KBM-7 (cell line): ENCODE measurements around the gene TMEM52B.
"Not testable (repeated sequence)": the region's sequence is repeated elsewhere in the genome, so short reads cannot be mapped to it uniquely, and the experiment has no call there.

ENCODE experiments used
- DNase-seq: peaks from one replicate; pipeline ENCODE4 v3.0.0-alpha.2; 2015
- in situ Hi-C: fragments of 300-500 bp; cut with MboI; formaldehyde crosslinking; loops from 2 replicates; pipeline ENCODE4 v1.14.3; 2020; ENCODE audit warnings: low sequenced_read_pairs, low pct_unique_long_range_greater_than_20kb, mixed read lengths

Gene TMEM52B

DNA sequence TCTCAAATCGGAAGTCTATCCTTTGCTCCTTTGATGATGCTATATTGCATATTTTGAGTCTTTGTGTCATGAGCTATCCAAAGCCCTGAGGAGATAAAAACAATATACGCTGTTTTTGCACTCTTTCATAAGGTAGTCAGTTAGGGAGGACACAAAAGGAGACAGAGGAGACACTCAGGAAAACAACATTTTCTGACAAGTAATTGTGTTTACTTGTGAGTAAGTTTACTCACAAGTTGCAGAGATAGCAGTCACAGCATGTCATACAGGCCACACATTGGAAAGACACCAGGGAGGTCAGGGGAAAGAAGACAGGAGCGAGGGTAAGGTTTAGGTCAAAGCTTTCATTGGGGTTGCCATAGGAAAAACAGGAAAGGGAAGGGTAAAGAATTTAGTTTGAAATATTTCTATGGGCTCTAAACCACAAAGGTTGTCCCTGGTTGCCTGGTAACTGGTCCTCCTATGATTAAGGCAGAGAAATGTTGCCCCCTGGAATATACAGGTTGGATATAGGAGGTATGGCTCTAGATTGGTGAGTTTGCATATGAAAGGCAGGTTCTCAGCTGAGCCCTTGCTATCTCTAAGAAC, 26.5 kb downstream of the TMEM52B start:
- in situ Hi-C loops: no loop called here
- DNase-seq: no peak

DNA sequence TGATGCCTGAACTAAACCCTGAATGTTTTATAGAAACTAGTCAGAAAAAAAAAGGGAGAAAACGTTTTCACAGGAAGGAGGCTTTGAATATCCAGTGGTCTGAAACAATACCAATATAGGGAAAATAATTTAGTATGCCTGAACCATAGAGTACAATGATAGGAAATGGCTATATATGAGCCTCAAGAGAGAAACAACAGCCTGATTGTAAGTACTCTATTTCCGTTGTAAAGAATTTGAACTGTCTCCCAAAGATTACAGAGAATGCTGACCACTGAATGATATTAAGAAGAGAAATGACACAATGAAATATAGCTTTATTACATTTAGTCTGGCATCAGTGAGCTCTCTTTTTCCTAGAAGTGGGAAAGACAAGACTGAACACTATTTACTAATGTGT, 28.3 kb downstream of the TMEM52B start:
- in situ Hi-C loops: no loop called here
- no peak for DNase-seq

DNA sequence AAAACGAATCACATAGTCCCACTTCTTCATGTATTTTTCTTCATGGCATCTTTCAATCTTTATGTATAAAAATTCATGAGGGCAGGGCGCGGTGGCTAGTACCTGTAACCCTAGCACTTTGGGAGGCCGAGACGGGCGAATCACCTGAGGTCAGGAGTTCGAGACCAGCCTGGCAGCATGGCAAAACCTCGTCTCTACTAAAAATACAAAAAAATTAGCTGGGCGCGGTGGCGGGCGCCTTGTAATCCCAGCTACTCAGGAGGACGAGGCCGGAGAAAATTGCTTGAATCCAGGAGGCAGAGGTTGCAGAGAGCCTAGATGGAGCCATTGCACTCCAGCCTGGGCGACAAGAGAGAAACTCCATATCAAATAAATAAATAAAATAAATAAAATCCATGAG, 31.4 kb downstream of the TMEM52B start:
- in situ Hi-C loops: no loop called here
- DNase-seq: no peak

DNA sequence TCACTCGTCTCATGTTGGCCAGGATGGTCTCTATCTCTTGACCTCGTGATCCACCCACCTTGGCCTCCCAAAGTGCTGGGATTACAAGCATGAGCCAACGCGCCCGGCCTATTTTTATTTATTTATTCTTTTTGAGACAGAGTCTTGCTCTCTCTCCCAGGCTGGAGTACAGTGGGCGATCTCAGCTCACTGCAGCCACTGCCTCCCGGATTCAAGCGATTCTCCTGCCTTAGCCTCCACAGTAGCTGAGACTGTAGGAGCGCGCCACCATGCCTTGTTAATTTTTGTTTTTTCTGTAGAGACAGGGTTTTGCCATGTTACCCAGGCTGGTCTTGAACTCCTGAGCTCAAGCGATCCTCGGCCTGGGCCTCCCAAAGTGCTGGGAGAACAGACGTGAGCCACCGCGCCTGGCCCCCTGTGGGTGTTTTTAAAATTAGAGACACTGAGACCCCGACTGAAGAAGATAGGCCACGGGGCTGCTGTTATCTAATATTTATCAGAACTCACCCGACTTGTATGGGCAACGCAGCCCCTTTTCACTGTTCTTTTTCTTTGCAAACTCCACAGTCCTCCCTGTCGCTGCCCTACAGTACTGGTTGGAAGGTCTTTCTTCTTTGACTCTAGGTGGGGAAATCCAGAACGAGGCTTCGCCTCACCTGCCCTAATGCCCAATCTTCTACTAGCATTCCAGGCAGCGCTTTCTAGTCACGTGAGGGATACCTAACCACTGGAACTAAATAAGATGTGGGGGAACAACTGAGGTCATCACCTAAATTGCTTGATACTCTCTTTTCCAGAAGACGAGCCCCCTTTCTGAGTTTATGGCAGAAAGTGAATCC, 32.5 kb downstream of the TMEM52B start:
- no peak for DNase-seq
- in situ Hi-C loops: no loop called here

DNA sequence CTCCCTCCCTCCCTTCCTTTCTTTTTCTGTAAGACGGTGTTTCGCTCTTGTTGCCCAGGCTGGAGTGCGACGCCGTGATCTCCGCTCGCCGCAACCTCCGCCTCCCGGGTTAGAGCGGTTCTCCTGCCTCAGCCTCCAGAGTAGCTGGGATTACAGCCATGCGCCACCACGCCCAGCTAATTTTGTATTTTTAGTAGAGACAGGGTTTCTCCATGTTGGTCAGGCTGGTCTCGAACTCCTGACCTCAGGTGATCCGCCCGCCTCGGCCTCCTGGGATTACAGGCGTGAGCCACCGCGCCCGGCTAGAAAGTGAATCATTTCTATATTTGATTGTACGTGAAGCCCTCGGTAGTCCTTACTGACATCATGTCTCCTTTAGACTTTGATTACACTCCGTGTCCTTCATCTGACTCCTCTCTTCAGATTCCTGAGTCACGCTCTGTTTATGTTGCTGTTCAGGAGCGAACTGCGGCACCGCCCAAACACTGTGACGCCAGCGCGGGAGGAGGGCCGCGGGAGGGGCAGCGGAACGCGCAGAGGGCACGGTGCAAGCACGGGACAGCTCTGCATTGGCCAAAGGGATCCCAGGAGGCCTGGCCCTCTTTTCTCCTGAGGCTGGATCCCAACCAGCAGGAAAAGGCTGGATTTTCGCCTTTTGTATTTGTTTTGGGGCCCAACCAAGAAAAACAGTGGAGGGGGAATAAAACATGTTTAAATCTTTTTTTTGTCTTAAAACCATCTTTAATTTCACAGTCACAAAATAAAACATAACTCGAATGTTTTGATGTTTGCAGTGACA, 33.3 kb downstream of the TMEM52B start:
- DNase-seq: peak; percentile 73
- in situ Hi-C loops: no loop called here

DNA sequence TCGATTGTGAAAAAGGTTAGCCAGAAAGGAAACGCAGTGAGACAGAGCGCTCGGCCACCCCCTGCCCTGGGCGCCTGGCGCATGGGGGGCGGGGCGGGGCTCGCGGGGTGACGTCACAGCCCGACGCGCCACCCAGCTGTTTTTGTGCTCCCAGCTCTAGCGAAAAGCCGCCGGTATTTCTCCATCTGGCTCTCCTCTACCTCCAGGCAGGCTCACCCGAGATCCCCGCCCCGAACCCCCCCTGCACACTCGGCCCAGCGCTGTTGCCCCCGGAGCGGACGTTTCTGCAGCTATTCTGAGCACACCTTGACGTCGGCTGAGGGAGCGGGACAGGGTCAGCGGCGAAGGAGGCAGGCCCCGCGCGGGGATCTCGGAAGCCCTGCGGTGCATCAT, 33.9 kb downstream of the TMEM52B start, which contains the start of gene GABARAPL1:
Gene GABARAPL1, plus strand, starts transcription at position 139 of the 393 bp plus-strand sequence. Its CDS starts 253 bp downstream, at position 392.
- in situ Hi-C loops: no loop called here
- DNase-seq: peak; percentile 69

DNA sequence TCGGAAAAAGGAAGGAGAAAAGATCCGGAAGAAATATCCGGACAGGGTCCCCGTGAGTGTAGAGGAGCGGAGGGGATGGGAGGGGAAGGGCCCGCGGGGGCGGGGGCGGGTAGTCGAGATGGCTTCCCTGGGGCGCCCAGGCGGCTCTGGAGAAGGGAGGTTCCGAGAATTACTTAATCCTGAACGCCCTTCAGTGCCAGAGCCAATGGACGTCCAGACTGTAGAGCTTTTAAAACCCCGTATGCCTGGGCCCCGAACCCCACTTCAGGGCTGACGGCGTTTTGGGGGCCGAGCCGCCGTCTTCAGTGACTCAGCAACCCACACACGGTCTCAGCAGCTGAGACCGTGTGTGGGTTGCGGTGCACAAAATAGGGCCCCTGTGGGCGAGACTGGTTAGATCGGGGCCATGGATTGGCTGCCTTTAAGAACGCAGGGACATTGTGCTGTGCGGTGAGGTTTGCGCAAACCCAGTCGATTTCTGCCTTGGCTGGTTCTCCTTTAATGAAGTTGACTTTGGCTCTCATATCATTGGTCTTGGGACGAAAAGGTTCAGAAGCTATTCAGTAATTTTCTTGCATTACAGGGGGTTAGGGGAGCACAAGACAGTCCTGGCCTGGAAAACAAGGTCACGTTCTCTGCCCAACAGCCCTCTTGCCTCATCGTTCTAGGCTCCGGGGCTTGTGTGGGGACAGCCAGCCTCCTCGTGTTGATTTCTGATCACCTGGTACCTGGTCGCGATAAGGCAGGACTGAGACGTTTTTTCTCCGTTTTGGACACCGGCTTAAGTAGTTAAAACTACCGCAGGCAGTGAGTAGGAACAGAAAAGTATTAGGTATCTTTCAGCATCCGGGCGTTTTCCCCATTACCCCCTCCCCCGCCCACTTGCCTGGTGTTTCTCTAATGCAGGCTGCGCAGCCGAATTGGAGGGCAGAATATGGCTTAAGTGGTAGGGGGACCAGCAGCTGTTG, 34.6 kb downstream of the TMEM52B start:
- peak; percentile 68 for DNase-seq
- in situ Hi-C loops: no loop called here

DNA sequence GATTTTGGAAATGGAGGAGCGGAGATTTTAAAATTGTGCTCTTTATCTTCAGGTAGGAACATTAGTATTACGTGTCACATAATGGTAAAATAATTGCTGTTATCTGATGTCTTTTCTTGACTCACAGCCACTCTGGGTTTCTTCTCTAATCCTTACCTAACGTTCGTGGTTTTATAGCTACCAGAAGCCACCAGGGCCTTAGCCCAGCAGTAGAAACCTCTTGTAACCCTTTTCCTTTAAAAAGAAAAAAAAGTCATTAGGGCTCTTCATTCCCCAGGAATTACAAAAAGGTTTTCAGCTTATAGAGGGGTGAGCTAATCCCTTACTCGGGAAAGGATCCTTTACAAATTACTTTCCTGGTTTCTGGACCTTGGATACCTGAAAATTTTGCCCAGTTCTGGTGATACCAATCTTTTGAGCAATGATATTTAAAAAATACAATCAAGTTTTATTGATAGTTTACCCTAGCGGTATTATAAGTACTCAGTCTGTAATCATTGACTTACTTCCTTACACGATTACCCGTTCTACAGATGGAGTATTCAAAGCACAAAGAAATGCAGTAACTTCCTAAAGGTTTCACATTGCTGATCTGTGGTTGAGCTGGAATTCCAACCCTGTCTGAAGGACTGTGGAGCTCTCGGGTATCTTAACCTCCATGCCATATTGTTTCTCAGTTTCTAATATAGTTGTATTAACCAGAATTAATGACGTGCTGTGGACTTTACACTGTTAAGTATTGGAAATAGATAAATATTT, 35.5 kb downstream of the TMEM52B start:
- in situ Hi-C loops: no loop called here

DNA sequence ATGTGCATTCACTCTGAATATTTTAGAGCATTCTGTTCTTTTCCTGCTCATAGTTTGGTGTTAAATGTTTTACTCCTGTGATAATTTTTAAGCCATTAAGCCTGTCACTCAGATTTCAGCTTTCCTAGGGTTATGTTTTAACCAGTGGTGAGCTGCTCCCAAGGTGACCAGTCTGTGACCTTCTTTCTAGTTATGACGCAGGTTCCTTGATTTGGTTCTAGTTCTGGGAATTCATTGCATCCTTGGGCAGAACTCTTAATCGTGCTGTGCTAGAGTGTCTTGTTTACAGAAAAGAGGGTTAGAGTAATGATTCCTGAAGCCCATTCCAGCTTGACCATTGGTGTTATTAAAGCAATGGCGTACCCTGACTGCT, 36.0 kb downstream of the TMEM52B start:
- in situ Hi-C loops: no loop called here
- no peak for DNase-seq

More for the DNA sequence above, 35.5 kb downstream of the TMEM52B start:
- no peak for DNase-seq

DNA sequence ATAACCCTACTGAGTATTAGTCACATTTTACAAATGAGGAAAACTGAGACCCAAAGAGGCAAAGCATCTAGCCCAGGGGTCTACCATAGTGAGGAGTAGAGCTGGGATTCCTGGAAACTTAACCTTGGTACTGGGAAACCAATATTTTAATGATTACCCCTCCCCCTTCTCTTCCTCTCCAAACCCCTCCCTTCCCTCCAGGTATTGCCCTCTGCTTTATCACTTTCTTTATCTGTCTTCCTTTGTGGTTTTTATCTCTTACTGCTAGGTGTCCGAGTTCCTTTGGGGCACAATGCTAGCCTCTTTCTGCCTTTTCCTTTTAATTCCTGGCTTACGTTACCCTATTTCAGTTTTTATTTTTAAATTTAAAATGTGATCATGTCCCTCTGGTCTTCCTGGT, 36.6 kb downstream of the TMEM52B start:
- in situ Hi-C loops: no loop called here
- DNase-seq: no peak

DNA sequence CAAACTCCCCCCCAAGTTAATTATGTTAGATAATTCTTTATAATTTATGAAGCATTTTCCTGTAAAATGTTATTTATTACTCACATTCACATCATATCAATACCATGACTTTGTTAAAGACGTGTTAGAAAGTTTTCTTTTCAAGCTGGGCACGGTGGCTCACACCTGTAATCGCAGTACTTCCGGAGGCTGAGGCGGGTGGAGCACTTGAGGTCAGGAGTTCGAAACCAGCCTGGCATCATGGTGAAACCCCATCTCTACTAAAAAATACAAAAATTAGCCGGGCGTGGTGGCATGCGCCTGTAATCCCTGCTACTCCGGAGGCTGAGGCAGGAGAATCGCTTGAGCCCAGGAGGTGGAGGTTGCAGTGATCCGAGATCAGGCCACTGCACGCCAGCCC, 37.1 kb downstream of the TMEM52B start:
- in situ Hi-C loops, DNase-seq: not testable (repeated sequence)

DNA sequence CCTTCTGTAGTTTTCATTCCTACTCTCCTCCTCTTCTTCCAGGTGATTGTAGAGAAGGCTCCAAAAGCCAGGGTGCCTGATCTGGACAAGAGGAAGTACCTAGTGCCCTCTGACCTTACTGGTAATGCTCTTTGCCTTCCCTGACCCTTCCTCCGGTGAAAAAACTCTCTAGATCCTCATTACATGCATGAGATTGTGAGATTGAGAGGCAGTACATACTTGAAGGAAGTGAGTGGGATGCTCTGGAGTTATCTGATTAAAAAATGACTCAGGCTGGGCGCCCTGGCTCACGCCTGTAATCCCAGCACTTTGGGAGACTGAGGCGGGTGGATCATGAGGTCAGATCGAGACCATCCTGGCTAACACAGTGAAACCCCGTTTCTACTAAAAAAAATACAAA, 39.2 kb downstream of the TMEM52B start:
- in situ Hi-C loops: no loop called here
- no peak for DNase-seq

DNA sequence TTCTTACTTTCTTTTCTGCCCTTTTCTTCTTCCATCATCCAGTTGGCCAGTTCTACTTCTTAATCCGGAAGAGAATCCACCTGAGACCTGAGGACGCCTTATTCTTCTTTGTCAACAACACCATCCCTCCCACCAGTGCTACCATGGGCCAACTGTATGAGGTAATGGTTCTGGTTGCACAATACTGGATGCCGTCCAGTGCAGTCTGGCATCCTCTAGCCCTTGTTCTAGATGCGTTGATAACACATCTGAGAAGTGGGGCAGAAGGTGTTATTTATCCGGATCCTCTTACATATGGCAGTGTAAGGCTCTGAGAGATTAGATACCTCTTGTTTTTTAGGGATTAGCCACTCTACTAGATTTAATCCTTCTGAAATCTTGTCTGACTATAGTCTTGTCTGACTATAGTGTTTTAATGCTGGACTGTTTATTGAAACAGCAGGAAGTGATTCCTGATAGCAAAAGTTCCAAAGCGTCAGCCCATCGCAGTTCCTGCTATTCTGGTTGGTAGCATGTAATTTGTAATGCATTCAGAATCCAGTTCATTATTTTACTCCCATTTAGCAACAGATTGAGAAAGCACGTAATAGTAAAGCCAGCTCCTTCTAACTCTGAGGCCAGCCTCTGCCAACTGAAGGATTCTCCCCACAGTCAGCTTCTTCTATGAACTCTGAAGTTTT, 41.7 kb downstream of the TMEM52B start:
- in situ Hi-C loops: no loop called here
- DNase-seq: no peak

DNA sequence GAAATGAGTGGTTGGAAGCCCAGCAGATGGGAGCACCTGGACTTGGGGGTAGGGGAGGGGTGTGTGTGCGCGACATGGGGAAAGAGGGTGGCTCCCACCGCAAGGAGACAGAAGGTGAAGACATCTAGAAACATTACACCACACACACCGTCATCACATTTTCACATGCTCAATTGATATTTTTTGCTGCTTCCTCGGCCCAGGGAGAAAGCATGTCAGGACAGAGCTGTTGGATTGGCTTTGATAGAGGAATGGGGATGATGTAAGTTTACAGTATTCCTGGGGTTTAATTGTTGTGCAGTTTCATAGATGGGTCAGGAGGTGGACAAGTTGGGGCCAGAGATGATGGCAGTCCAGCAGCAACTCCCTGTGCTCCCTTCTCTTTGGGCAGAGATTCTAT, 43.0 kb downstream of the TMEM52B start:
- in situ Hi-C loops: no loop called here
- no peak for DNase-seq

DNA sequence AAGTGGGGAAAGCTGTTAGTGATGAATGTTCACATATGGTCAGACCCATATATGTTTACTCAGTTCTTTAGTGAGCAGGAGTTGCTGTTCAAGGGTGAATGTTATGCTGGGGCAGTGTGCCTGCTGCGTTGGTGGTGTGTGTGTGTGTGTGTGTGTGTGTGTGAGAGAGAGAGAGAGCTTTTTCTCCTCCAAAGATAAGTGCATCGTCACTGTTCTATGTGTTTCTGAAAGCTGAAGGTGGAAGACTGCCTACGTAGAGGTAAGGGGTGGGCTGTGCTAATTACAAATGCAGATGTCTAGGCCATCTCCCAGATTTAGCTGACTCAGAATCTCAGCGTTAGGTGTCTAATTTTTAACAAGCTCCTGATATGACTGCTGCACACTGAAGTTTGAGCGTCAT, 44.4 kb downstream of the TMEM52B start:
- in situ Hi-C loops: no loop called here
- DNase-seq: no peak

DNA sequence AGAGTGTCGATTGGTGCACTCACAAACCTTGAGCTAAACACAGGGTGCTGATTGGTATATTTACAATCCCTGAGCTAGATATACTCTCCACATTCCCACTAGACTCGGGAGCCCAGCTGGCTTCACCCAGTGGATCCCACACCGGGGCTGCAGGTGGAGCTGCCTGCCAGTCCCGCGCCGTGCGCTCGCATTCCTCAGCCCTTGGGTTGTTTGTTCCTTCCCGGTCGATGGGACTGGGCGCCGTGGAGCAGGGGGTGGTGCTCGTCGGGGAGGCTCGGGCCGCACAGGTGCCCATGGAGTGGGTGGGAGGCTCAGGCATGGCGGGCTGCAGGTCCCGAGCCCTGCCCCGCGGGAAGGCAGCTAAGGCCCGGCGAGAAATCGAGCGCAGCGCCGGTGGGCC, 46.6 kb downstream of the TMEM52B start:
- in situ Hi-C loops, DNase-seq: not testable (repeated sequence)

DNA sequence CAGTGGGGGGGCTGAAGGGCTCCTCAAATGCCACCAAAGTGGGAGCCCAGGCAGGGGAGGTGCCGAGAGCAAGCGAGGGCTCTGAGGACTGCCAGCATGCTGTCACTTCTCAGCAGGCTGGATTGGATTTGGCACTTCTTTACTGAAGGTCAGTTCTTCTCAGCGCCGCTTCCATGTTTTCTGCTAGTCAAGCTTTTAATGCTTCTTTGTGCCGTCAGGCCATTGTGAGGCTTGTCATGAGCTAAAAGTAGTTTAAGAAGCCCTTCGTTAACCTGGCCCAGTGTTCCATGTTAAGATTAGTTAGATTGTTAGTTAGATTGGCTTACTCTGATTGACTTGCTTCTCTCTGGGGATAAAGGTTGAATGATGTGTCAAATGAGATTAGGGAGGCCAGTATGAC, 47.3 kb downstream of the TMEM52B start:
- in situ Hi-C loops: no loop called here
- DNase-seq: no peak

DNA sequence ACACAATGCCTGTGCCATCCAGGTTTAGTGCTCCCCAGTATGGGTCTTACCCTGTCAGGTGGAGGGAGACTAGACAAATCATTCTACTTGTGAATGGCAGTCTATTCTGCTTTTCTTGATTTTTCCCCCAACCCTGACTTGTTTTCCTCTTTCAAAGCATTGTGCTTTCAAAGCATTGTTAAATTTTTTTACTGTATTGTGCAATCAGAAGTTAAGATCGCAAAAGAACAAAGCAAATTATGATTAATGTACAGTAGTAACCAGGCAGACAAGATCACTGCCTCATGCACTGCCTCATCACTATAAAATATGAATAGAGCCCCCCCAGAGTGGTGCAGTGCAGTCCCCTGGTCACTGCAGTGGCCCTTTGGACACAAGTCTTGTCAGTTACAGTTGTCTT, 47.9 kb downstream of the TMEM52B start:
- in situ Hi-C loops: no loop called here
- no peak for DNase-seq
